SU-DHL-6 (cell line): ENCODE results near the gene SERPINH1.

Source experiments
- H2AFZ ChIP-seq: fragments of 200-600 bp; sonication (generic); 2 replicates; pipeline ENCODE4 v1.6.1; 2014; ENCODE audit warnings: low read depth, mild to moderate bottlenecking, moderate library complexity, mixed read lengths, antibody characterized with exemption, low read length; ENCODE audit not compliant: severe bottlenecking
- H3F3A ChIP-seq: fragments of 200-600 bp; shearing (Covaris generic); 2 replicates; pipeline ENCODE4 v1.6.0; 2016; ENCODE audit warnings: antibody characterized with exemption, mild to moderate bottlenecking; ENCODE audit not compliant: insufficient read depth
- H3K27ac ChIP-seq: fragments of 200-600 bp; sonication (generic); 2 replicates; pipeline ENCODE4 v1.5.1; 2016; ENCODE audit warnings: low read depth, mild to moderate bottlenecking, low read length, moderate library complexity, mixed read lengths
- H3K27me3 ChIP-seq: fragments of 200-600 bp; sonication (generic), shearing (Covaris generic); 2 replicates; pipeline ENCODE4 v1.6.0; 2014; ENCODE audit warnings: mild to moderate bottlenecking, low read length
- H3K36me3 ChIP-seq: fragments of 200-600 bp; sonication (generic); 2 replicates; pipeline ENCODE4 v1.6.1; 2014; ENCODE audit warnings: mild to moderate bottlenecking, low read length, mixed read lengths
- H3K4me2 ChIP-seq: fragments of 300-600, 200-600 bp; shearing (Covaris generic), sonication (generic); 2 replicates; pipeline ENCODE4 v1.6.0; 2014; ENCODE audit warnings: low read length, low read depth, mild to moderate bottlenecking; ENCODE audit not compliant: poor library complexity, severe bottlenecking
- H3K4me3 ChIP-seq: fragments of 200-600 bp; sonication (generic); 2 replicates; pipeline ENCODE4 v1.5.1; 2014; ENCODE audit warnings: antibody characterized with exemption, low read length, mild to moderate bottlenecking, mixed read lengths; ENCODE audit not compliant: insufficient read depth, poor library complexity, severe bottlenecking
- H3K79me2 ChIP-seq: fragments of 200-600 bp; sonication (generic); 2 replicates; pipeline ENCODE4 v1.6.1; 2014; ENCODE audit warnings: mild to moderate bottlenecking, low read length, moderate library complexity; ENCODE audit not compliant: insufficient read depth
- H3K9ac ChIP-seq: fragments of 200-600 bp; sonication (generic); 2 replicates; pipeline ENCODE4 v1.7.0; 2014; ENCODE audit warnings: mild to moderate bottlenecking, low read length
- H3K9me2 ChIP-seq: fragments of 200-600 bp; sonication (generic); replicated peaks from 2 replicates; pipeline ENCODE4 v1.6.1; 2014; ENCODE audit warnings: low read length; ENCODE audit not compliant: insufficient read depth
- H3K9me3 ChIP-seq: fragments of 200-600 bp; sonication (generic); 2 replicates; pipeline ENCODE4 v1.6.1; 2014; ENCODE audit warnings: low read length, mixed read lengths; ENCODE audit not compliant: insufficient read depth
- H4K20me1 ChIP-seq: fragments of 200-600 bp; sonication (generic); 2 replicates; pipeline ENCODE4 v1.6.1; 2014; ENCODE audit warnings: low read depth, mild to moderate bottlenecking, antibody characterized with exemption, low read length, moderate library complexity, mixed read lengths
- EZH2phosphoT487 ChIP-seq: fragments of 200-600 bp; sonication (generic), shearing (Covaris generic); conservative IDR thresholded peaks from 2 replicates; pipeline ENCODE4 v1.6.1; 2018; ENCODE audit warnings: mild to moderate bottlenecking, antibody characterized with exemption, low read length, moderate library complexity, mixed read lengths
- TF ChIP-seq, protein P1 (sequence below): fragments of 200-600 bp; sonication (generic); IDR thresholded peaks from one replicate; pipeline ENCODE4 v1.5.1; 2017; ENCODE audit warnings: antibody characterized with exemption, mild to moderate bottlenecking, low read length, moderate library complexity; ENCODE audit not compliant: insufficient read depth, poor library complexity, severe bottlenecking

SERPINH1 gene

DNA sequence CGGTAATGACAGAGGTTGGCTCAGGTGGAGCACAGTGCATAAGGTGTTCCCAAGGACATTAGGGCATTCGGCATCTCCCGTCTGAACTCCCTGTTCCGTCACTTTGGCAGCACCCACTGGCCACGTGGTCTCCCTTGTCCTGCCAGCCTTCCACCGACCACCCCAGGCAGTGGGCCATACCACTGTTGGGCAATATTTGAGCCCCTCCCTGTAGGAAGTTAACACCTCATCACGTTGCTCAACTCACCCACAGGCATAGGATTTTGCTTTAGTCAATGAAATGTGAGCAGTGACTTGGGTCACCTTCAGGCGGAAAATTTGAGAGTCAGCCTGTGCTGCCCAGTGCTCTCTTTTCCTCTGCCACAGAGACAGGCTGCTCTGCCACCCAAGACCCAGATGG, 44.0 kb downstream of the SERPINH1 start:
- no peaks in the 10 kb centered on the region for H3K27me3 ChIP-seq
- no peak overlapping the region for H2AFZ ChIP-seq
- H3K27ac ChIP-seq: no peak overlapping the region
- H3K9me2 ChIP-seq: no peaks in the 10 kb centered on the region
- no peaks in the 10 kb centered on the region for H3K36me3 ChIP-seq
- TF ChIP-seq, protein P1, sequence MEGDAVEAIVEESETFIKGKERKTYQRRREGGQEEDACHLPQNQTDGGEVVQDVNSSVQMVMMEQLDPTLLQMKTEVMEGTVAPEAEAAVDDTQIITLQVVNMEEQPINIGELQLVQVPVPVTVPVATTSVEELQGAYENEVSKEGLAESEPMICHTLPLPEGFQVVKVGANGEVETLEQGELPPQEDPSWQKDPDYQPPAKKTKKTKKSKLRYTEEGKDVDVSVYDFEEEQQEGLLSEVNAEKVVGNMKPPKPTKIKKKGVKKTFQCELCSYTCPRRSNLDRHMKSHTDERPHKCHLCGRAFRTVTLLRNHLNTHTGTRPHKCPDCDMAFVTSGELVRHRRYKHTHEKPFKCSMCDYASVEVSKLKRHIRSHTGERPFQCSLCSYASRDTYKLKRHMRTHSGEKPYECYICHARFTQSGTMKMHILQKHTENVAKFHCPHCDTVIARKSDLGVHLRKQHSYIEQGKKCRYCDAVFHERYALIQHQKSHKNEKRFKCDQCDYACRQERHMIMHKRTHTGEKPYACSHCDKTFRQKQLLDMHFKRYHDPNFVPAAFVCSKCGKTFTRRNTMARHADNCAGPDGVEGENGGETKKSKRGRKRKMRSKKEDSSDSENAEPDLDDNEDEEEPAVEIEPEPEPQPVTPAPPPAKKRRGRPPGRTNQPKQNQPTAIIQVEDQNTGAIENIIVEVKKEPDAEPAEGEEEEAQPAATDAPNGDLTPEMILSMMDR: no peak
- no peak for TF ChIP-seq EZH2phosphoT487
- H3K79me2 ChIP-seq: no peaks in the 10 kb centered on the region
- no peak overlapping the region for H3K4me2 ChIP-seq
- no peaks in the 10 kb centered on the region for H3K9me3 ChIP-seq
- H4K20me1 ChIP-seq: no peaks in the 10 kb centered on the region
- H3K4me3 ChIP-seq: no peak overlapping the region
- H3K9ac ChIP-seq: no peak overlapping the region
- no peaks in the 10 kb centered on the region for H3F3A ChIP-seq

DNA sequence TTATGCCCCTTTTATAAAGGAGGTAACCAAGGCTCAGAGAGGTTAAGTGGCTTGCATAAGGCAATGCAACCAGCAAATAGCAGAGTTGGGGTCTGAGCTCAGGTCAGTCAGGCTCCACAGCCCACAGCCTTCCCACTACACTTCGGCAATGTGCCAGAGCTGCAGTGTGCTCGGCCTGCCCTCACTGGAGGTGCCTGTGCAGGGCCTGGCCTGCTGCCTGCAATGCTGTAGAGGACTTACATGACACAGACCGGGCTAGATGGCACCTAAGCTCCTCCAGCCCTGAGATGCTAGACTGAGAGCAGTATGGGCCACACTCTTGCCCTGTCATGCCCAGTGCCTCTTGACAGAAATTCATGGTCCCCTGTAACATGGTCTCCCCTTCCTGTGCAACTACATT, 49.8 kb downstream of the SERPINH1 start:
- no peak overlapping the region for H3K9ac ChIP-seq
- no peaks in the 10 kb centered on the region for H3K79me2 ChIP-seq
- no peak overlapping the region for H2AFZ ChIP-seq
- no peaks in the 10 kb centered on the region for H3K9me3 ChIP-seq
- H3K9me2 ChIP-seq: no peaks in the 10 kb centered on the region
- no peaks in the 10 kb centered on the region for H4K20me1 ChIP-seq
- no peaks in the 10 kb centered on the region for H3F3A ChIP-seq
- H3K4me3 ChIP-seq: no peak overlapping the region
- H3K27ac ChIP-seq: no peak overlapping the region
- no peak overlapping the region for H3K4me2 ChIP-seq
- no peaks in the 10 kb centered on the region for H3K36me3 ChIP-seq
- TF ChIP-seq, protein P1: no peak
- TF ChIP-seq EZH2phosphoT487: no peak
- H3K27me3 ChIP-seq: no peaks in the 10 kb centered on the region

DNA sequence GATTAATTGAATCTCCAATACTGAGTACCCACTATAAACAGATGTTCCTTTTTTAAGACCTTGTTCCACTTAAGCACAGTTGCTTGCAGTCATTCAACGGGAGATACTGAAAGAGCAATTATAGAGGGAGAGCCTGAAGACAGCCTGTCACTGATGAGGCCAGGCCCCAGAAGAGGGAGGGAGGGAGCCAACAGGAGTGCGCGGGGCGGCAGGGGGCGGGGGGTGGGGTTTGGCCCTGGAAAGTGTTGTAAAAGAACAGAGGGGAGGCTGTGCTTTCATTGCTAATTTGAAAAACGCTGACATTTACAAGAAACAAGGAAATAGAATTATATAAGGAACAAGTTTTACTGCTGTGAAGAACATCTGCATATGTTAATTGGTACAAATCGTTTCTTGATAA, 53.7 kb downstream of the SERPINH1 start:
- Histone ChIP-seq H3K9ac (no peak overlapping the region), H3K27ac (no peak overlapping the region), H3K4me2 (no peak overlapping the region), H3F3A (no peaks in the 10 kb centered on the region), H3K9me3 (no peaks in the 10 kb centered on the region), H3K36me3 (no peaks in the 10 kb centered on the region), H2AFZ (no peak overlapping the region), H3K79me2 (no peaks in the 10 kb centered on the region), H3K9me2 (no peaks in the 10 kb centered on the region), H3K27me3 (no peaks in the 10 kb centered on the region), H3K4me3 (no peak overlapping the region), H4K20me1 (no peaks in the 10 kb centered on the region)
- no peak for TF ChIP-seq EZH2phosphoT487
- TF ChIP-seq, protein P1: no peak
